ENCODE results near the gene RAPGEF5.

- no peak for TF ChIP-seq CTCF (IDR thresholded peaks at IDR 0.05; ENCODE audit: extremely low read depth in 1 of 2, insufficient read depth in 1 of 2, low read depth in 1 of 2, low read length in 2 of 2)
- TF ChIP-seq MAX (IDR thresholded peaks at IDR 0.05; ENCODE audit: insufficient read depth, insufficient read length): no peak
Measured at GRCh38 chr7:22176791-22177412, 180.1 kb downstream of the RAPGEF5 start.

Data from endothelial cell of umbilical vein (primary cell).